NCI-H2171 treated with DMSO at 0.1 percent for 48 hours (cell line): ENCODE data around the gene PLD5.
"Not testable (repeated sequence)": the region's sequence is repeated elsewhere in the genome, so short reads cannot be mapped to it uniquely, and the experiment has no call there.

Experiments
- DNase-seq: peaks from one replicate; lab custom pipeline; 2025; lab: John Stamatoyannopoulos, UW

The PLD5 gene

DNA sequence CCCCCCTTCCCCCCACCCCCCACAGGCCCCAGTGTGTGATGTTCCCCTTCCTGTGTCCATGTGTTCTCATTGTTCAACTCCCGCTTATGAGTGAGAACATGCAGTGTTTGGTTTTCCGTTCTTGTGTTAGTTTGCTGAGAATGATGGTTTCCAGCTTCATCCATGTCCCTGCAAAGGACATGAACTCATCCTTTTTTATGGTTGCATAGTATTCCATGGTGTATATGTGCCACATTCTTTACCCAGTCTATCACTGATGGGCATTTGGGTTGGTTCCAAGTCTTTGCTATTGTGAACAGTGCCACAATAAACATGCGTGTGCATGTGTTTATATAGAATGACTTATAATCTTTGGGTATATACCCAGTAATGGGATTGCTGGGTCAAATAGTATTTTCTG lies 466.3 kb downstream of the PLD5 start:
- DNase-seq: not testable (repeated sequence)

- peak; percentile 45 for DNase-seq
Measured at GRCh38 chr1:242057745-242058115, 466.8 kb downstream of the PLD5 start.

- DNase-seq: no peak
Measured at GRCh38 chr1:242056988-242057744, 467.3 kb downstream of the PLD5 start.

DNA sequence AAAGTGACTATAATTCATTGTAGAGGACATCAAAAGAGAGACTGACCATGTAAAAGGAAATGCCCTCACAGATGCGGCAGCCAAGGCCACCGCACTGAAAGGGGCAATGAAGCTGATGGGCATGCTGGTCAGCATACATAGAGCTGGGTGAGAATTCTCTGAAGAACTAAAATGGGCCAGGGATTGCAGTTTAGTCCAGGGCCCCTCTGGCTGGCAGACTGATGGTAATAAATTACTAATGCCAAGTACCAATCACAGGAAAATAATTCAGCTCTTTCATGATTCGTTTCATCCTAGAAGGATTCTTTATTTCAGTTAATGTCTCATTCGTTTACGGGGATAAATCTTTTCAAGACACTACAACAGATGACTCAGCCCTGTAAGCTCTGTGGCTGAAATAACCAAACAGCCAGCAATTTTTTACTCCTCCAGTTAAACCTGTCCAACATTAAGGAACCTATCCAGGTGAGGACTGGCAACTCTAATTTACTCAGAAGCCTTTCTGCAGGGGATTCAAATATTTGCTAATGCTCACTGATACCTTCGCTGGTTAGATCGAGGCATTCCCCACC lies 468.7 kb downstream of the PLD5 start:
- DNase-seq: no peak

GRCh38 chr1:242043165-242043564 lies 481.3 kb downstream of the PLD5 start:
- no peak for DNase-seq

DNA sequence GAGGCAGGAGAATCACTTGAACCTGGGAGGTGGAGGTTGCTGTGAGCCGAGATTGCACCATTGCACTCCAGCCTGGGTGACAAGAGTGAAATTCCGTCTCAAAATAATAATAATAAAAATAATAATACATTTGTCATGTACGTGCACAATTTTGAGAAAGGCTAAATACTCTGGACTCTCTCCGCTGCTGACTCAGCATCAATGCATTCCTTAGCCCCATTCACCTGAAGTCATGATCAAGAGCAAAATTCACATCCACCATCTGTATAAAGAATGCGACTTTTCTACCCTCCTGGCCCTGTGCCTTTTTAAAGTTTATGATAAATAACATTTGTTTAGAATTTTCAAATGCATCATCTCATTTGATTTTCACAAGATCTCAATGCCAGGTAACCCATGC lies 490.1 kb downstream of the PLD5 start:
- no peak for DNase-seq

DNA sequence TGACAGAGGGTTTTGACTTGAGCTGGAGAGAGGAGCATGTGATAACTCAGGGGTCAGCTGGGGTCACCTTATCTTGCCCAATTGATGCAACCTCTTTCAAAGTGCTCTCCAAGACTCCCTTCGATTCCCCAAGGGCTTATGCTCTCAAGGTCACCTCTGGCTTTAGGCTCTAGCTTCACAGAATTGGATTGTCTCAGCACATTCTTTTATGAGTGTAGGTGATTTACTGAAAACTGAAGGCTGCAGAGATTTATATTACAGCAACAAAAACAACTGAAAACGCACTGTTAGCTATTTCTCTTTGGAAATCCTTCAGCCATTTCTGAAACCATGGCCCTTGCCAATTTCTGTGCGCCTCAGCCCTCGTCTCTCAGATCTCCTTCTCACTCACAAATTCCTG lies 491.1 kb downstream of the PLD5 start:
- no peak for DNase-seq
